ENCODE results near the gene PPAT.

- no peak for TF ChIP-seq POLR2A (IDR thresholded peaks at IDR 0.05)
- TF ChIP-seq CTCF (IDR thresholded peaks at IDR 0.05) = no peak
Observed at GRCh38 chr4:56372774-56373173, 62.6 kb downstream of the PPAT start.

Measured in prostate gland (tissue), 2 donors.